NT2/D1 (cell line): ENCODE measurements around the gene SLC9A7.

Experiments used
- SUZ12 ChIP-seq: IDR thresholded peaks from 2 replicates; pipeline ENCODE4 v1.6.1; 2011; ENCODE audit not compliant: insufficient read length, insufficient read depth; ENCODE audit errors: extremely low read depth
- YY1 ChIP-seq: IDR thresholded peaks from 2 replicates; pipeline ENCODE4 v1.6.1; 2011; ENCODE audit not compliant: insufficient read length, insufficient read depth
- ZNF274 ChIP-seq: IDR thresholded peaks from 2 replicates; pipeline ENCODE4 v1.6.1; 2011; ENCODE audit warnings: mild to moderate bottlenecking, low read depth, low read length

DNA sequence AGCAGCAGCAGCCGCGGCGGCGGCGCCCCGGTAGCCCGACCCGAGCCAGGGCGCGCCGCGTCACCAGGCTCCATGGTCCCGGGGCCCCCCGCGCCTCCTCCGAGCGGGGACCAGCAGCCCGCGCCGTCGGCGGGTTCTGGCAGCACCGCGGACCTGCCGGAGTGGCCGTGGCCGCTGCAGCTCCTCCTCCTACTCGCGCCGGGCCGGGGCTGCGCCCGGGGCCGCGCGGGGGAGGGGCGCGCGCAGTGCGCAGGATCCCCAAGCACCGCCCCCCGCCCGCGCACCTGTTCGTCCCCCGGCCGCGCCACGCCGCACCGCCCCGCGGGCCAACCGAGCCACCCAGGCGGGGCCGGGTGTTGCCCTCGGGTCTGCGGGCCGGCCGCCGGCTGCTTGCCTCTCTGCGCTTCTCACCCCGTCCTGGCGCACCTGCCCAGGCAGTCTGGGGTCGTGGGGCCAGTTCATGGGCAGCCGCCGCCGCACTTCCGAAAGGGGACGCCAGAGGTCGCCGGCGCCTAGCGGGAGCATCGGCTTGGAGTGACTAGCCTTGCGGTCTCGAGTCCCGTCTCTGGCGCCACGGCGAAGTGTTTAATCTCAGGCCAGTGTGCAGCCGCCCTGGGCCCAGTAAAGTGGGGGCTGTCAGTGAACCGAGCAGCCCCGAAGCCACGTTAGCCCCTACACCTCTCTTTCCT is at the start of gene SLC9A7:
- no peak for TF ChIP-seq ZNF274
- no peak for TF ChIP-seq YY1
- no peak for TF ChIP-seq SUZ12
